C4-2B (cell line): Measurements from ENCODE around the gene RELL2.
"Not testable (repeated sequence)": the region's sequence is repeated elsewhere in the genome, so short reads cannot be mapped to it uniquely, and the experiment has no call there.

Experiments used
- H3K27ac ChIP-seq: fragments of 450-650 bp; 2 replicates; pipeline ENCODE4 v1.5.1; 2017
- ZFX ChIP-seq: fragments of 450-650 bp; IDR thresholded peaks from 2 replicates; pipeline ENCODE4 v1.6.1; 2017
- TF ChIP-seq, protein P1 (sequence below): fragments of 450-650 bp; conservative IDR thresholded peaks from 2 replicates; pipeline ENCODE4 v1.5.1; 2017; ENCODE audit warnings: mild to moderate bottlenecking

RELL2 gene

DNA sequence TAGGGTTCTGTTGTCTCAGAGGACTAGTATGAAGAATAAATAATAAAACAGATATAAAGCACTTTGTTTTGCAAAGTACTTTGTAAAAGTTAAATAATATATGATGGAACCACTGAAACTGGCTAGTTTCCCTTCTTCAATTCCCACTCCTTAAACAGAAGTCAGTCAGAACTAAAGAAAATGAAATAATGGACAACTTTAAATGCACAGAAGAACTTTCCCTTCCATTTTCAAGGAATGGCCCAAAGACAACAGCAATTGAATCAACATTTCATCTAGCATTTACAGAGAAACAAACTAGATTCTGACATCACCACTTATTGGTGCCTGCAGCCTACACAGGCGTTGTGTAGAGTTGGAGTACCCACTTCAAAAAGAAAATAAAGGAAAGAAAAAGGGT, 34.2 kb upstream of the RELL2 start:
- H3K27ac ChIP-seq, result no peak overlapping the region
- TF ChIP-seq, protein P1, sequence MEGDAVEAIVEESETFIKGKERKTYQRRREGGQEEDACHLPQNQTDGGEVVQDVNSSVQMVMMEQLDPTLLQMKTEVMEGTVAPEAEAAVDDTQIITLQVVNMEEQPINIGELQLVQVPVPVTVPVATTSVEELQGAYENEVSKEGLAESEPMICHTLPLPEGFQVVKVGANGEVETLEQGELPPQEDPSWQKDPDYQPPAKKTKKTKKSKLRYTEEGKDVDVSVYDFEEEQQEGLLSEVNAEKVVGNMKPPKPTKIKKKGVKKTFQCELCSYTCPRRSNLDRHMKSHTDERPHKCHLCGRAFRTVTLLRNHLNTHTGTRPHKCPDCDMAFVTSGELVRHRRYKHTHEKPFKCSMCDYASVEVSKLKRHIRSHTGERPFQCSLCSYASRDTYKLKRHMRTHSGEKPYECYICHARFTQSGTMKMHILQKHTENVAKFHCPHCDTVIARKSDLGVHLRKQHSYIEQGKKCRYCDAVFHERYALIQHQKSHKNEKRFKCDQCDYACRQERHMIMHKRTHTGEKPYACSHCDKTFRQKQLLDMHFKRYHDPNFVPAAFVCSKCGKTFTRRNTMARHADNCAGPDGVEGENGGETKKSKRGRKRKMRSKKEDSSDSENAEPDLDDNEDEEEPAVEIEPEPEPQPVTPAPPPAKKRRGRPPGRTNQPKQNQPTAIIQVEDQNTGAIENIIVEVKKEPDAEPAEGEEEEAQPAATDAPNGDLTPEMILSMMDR, result no peak
- no peak for TF ChIP-seq ZFX

DNA sequence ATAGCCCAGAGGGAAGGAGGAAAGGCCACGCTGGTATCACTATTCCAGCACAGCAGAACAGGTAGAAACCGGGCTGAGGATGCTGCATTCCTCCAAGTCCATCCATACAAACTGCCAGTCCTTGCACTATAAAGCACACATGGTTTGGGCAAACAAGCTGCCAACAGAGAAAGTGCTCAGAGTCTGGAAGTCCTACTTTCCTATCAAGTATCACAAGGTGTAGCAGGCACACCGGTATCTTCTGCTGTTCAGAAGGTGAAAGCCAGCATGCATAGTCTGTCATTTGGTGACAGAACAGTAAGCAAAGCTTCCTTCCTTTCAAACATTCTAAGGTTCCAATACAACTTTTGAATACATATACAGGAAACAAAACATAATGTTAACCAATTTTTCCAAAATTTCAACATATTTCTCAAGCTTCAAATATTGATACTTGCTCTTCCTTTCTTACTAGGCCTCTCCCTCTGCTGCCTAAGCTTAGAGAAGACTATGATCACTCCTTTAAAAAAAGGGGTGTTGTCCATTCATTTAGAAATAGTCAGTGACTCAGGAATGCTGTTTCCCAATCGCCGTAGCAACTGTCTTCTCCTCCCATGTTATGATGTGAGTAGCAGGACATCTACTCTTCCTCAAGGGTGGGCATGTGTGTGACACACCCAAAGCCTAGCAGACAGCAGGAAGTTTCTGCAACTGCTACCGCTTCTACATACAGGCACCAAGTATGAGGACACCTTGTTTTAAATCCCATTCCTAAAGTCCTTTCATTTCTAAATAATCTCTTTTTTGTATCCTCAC, 32.7 kb upstream of the RELL2 start:
- no peak overlapping the region for H3K27ac ChIP-seq
- TF ChIP-seq, protein P1, result no peak
- TF ChIP-seq ZFX, result no peak

DNA sequence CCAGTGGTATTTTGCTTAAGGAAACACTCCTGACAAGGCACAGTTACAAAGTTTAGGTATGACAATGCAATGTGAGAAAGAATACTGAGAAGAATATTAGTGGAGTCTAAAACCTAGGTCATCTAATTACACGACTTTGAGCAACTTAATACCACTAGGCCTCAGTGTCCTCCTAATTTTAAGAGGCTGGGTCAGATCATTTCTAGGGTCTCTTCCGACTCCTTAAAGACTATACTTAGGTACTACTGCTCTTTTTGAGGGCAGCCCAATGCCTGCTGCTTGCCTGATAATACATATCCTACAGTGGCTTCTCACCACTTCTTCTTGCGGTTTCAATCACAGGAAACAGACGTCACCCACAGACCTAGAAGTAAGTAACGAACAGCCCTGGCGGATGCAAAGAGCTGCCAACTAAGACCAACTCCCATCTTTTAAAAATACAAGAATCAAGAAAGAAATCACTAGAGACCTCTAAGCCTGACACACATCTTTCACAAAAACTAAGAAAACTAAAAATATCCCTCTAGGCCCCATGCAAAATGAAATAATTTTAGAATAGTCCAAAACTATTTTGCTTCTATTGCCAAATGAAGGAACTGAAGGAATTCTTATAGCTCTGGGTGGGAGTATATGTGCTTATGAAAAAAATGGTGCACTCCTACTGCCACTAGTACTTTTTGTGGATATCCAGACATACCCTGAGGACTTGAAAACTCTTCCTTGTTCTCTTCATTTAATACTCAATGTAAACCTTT, 31.1 kb upstream of the RELL2 start:
- no peak for TF ChIP-seq ZFX
- TF ChIP-seq, protein P1, result no peak
- no peak overlapping the region for H3K27ac ChIP-seq

DNA sequence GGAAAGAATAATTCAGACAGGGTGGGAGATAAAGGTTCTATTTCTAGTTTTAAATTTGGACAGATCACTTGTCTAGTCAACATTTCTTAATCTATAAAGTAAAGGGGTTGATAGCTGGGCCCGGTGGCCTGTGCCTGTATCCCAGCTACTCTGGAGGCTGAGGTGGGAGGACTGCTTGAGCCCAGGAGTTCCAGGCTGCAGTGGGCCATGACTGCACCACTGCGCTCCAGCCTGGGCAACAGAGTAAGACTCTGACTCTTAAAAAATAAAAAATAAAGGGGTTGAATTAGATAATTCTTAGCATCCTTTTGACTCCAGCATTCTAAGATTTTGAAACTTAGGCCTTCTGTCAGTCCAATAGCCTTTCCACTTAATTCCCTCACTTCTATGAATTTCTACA, 28.8 kb upstream of the RELL2 start:
- H3K27ac ChIP-seq, result no peak overlapping the region

DNA sequence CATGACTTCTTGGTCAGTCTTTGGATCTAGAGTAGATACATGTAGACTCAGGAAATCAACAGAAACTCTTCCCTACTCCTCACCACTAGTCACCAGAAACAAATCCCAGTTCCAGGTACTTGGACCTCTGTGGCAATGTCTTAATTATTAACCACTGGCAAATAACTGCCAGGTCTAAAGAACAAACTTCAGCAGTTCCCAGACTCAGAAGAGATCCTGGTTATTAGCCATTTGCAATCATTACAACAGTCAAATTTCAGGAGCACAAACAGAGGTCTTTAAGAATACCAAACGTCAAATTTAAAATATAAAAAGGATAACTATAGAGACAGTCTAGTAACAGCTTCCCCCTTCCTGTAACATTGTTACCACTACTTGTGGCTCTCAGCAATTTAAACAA, 28.2 kb upstream of the RELL2 start:
- H3K27ac ChIP-seq, result no peak overlapping the region

More for the DNA sequence above, 28.8 kb upstream of the RELL2 start:
- TF ChIP-seq, protein P1, result no peak
- TF ChIP-seq ZFX, result no peak

DNA sequence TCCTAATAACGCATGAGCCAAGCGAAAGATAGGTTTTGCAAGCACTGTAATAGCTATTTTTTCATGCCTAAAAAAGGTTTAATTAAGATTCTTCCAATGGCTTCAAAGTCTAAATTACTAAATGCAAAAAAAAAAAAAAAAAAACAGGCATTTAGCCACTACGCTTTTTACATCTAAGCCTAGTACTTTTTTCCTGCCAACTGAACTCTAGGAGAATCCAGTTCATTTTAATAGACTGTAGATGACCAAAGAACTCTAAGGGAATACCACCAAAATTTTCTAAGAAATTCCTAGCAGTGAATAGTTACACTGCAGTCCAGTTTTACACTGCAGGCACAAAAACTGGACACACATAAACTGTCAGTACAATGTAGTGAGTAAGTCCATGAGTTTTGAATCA, 27.8 kb upstream of the RELL2 start:
- TF ChIP-seq, protein P1, result no peak
- no peak for TF ChIP-seq ZFX
- no peak overlapping the region for H3K27ac ChIP-seq

More for the DNA sequence above, 28.2 kb upstream of the RELL2 start:
- TF ChIP-seq ZFX, result no peak
- TF ChIP-seq, protein P1, result no peak

DNA sequence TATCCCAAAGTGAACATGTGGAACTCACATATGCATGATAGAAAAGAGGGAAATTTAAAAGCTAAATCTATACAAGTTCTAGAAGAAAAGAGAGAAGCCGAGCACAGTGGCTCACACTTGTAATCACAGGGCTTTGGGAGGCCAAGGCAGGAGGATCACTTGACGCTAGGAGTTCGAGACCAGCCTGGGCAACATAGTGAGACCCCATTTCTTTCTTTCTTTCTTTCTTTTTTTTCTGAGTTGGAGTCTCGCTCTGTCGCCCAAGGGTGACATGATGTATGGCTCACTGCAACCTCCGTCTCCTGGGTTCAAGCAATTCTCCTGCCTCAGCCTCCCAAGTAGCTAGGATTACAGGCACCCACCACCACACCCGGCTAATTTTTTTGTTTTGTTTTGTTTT, 26.9 kb upstream of the RELL2 start:
- H3K27ac ChIP-seq, result not testable (repeated sequence)
